ENCODE measurements around the gene FBXW4. TPM values are rescaled to one million over a fixed set of nuclear protein-coding genes. Genes with fewer than 3 reads are reported as not detected.
A peak's percentile ranks its signal among the peaks of the same experiment; 100 is the strongest.
"Not testable (repeated sequence)": the region's sequence is repeated elsewhere in the genome, so short reads cannot be mapped to it uniquely, and the experiment has no call there.

FBXW4 gene
- total RNA-seq, 1 donor from 2014 or later, result 37.1 TPM

DNA sequence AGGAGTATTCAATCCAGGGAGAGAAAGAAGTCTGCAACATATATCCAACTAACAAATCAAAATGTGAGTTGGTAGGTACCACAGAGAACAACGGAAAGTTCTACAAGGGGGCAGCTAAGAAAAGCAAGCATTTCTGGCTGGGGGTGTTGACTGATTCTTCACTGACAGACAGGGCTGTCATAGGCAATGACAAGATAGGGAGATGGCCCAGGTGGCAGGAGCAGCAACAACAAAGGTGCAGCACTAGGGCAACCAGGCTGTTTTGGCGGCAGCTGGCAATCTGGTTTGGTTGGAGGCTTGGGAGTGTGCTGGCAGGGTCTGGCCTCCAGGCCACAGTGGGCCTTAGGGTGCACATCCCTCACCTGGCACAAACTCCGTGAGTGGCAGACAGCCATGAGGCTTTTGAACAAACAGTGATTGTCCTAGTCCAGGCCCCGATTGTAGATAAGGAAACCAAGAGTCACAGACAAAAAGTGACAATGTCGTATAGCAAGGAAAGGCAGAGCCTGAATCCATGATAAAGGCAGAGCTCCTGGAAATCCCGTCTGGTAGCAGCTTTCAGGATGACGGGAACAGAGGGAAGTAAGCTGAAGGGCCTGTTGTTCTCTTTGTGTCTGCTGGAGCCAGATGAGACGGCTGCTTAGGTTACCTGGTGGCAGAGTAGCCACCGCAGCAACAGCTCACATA, 78.4 kb downstream of the FBXW4 start:
- no peak for DNase-seq

DNA sequence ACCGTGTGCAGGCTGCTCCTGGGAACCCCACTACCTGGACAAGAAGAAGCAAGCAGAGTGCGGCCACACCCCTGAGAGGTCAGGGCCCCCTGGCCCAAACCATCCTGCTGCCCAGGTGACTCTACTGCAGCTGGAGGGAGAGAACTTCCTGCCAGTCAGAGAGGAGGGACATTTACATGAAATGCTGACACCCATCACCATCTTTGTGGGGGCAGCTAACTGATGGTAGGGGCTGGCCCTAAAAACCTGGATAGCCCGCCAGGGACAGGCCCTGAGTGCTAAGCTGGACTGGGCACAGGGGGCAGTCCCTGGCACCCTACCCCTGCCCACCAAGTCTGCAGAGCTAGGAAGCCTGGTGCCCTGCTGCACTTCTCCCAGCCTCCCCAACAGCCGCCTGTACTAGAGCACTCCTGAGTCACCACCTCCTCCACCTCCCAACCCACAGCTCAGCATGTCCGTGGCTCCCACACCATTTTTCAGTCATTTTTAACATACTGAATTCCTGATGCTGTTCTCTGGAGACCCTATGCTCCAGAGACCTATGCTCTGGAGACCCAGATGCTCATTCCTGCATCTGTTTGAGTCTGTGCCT, 79.3 kb downstream of the FBXW4 start:
- no peak for DNase-seq

GRCh38 chr10:101614663-101615524, 80.1 kb downstream of the FBXW4 start:
- DNase-seq, result no peak

DNA sequence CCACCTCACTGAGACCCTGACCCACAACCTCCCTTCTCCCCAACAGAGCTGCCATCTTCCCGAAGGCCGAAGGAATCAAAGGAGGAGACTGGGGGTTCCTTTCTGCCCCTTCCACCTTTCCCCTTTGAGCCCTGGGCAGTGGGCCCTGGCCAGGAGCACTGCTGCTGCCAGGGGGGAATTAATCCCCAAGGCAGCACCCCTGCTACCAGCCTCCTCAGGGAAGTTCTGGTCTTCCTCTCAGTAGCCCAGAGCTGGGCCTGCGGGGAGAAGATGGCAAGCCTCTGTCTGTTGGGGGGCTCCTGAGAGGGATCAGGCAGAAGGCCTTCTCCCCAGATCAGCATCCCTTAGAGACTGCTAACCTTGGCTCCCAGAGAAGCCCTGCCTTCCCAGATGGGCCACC, 81.3 kb downstream of the FBXW4 start:
- DNase-seq, result no peak

DNA sequence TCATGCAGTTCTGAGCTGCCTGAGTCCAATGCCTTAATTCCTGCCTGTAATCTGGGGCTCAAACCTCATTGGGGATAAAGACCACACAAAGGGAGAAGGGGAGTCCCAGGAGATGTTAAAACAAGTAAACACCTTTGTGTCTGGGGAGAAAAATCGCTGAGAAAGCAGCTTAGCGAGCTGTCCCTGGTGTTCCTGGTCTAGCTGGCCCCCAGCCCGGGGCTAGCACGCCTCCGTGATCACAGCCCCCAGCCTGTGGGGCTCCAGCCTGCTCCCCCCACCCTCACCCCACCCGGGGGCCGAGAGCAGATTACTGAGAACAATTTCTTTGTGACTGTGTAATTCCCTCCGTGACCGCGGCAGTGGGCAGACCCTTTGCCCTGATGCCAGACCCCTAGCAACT, 82.1 kb downstream of the FBXW4 start:
- DNase-seq, result no peak

DNA sequence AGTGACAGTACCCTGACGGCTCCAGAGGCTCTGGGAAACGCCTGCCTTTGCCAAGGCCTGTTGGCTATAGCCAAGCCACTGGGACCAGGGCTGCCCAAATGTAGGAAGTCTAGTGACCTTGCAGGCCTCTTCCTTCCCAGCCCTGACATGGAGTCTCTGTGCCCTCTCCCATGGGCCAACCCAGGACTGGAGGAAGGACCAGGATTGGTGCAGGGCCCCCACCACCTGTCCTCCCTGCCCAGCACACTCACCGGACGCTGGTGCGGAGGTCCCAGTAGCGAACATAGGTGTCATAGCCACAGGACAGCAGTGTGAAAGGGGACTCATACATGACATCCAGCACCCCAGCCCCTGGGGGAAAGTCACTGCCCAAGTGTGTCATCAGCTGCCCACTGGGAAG, 82.9 kb downstream of the FBXW4 start:
- no peak for DNase-seq

DNA sequence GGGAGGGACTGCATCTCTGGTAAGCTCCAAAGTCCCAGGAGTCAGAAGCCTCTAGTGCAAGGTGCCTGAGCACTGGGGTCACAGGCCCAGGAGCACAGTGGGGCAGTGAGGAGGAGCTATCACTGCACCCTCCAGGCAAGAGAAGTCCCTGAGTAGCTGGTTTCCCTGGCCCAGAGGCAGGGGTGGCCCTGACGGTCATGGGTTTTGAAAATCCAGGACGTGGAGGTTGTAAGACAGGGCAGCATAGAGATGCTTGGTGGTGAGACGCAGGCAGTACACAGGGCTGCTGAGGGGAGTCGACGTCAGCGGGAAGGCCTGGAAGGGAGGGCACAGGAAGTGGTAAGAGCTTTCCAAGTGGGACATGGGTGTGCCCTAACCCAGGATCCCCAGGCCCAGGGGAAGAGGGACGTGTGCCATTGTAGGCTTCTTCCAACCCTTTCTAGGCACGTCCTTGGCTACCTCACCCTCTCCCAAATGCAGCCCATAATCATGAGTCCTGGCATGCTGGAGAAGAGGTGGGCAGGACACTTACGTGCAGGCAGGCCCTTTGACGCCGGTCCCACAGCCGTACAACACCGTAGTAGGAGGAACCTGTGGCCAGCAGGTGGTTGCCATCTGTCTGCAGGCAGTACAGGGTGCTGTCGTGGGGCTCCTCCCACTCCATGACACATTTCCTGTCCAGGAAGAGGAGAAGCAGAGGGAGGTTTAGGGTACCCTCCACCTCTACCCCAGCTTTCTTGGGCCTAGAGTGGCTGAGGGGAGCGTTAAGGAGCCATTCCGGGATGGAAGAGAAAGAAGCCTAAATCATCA, 83.7 kb downstream of the FBXW4 start:
- no peak for DNase-seq

- DNase-seq, result peak; percentile 30
Observed at GRCh38 chr10:101609481-101609880, 85.5 kb downstream of the FBXW4 start.

DNA sequence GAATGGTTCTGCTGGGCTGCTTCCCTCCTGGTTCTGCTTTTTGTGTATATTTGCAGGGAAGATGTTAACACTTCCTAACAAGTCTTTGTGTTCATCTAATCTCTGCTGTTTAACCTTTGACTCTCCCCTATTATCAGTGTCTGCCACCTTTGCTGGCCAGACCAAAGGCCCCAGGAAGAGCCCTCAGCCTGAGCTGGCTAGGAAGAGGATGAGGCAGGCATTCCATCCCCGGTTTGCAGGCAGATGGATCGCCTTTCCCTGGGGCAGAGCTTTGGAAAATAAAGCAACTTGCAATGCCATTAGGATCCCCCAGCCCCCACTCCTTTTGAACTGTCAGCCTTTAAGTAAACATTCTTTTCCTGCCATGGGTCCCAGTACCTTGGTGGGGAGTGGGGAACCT, 87.8 kb downstream of the FBXW4 start:
- peak; percentile 9 for DNase-seq

DNA sequence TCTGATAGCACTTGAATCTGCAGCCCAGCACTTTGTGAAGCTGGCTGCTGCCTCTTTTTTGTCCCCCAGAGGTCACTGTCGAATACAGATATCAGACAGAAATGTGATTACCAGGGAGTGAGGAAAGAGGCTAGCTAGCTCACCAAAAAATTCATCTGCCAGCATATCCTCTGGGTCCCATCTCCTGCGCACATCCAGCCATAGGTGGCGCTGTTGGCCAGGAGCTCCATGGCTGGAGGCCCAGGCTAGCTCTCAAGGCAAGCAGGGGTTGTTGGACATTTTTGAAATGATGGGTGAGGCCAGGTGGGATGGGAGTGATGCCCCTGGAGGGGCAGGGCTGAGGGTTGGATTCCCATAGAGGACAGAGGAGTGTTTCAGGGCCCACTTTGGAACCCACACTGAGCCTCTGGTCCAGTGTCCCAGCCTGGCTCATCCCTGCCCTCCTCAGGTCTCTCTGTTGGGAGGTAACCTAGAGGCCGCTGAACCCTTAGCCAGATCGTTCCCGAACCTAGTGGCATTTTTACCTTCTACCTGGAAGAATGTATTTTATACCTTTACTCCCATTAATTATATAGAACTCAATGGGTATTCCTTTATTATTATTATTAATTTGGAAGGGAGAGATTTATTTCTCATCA, 92.1 kb downstream of the FBXW4 start:
- DNase-seq, result peak; percentile 79

DNA sequence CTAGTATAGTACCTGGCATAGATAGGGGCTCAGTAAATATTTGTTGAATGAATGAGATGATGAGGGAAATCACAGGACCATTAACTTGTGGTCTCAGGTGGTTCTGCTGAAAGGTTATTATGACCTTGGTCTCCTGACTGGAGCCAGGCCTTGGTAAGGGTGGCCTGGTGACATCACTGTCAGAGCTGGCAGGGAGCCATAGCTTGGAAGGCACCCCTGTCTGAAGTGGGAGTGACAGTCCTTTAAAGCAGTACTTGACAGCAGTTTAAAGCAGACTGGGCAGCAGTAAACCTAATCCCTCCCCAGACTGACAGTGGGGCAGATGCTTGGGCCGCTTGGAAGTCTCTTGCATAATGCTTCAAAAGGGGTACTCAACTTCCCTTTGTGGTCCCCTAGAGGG, 93.4 kb downstream of the FBXW4 start:
- no peak for DNase-seq

GRCh38 chr10:101597091-101597900, 97.7 kb downstream of the FBXW4 start:
- DNase-seq, result no peak

DNA sequence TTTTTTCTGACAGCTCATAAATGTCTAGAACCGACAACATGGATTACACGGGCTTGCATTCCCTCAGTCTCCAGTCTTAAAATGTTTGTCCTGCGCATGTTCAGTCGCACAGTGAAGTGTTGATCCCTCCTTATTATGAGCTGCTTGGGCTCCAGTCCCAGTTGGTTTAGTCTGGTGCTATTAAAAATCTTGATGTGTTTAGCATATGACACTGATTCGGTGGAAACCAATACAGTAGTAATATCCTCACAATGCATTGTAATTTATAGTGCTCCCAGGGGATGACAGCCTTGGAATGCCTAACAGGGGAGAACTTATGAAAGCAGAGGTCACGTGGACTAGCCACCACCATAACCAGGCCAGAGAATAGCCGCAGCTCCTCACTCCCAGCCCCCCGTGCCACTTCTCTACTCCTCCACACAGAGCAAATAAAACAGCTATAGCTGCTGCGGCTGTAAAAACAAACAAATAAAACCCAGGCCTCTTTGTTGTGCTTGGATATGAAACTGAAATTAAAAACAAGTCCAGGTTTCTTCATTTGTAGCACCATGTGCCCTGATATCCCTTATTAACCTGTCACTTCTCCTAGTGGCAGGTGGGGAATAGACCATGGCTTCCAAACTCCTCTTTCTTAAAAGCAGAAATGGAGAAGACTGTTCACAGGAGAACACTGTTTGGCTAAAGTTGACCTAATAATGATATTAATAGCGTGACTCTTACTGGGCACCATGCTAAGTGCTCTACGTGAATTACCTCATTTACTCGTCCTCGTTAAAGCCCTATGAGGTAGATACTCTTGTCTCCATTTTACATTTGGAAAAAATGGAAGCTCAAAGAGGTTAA, 99.2 kb downstream of the FBXW4 start:
- DNase-seq, result no peak

DNA sequence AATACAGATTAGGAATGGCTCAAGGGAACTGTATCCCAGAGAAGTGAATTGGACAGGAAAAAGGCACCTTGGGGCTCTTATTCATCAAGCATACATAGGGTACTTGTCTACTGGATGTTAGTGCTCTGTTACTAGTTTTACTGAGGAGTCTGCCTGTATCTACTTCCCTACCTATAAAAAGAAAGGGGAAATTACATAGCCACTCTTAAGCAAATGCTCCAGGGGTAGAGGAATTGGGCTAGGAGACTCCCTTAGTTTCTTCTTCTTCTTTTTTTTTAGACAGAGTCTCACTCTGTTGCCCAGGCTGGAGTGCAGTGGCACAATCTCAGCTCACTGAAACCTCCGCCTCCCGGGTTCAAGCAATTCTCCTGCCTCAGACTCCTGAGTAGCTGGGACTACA, 101.6 kb downstream of the FBXW4 start:
- not testable (repeated sequence) for DNase-seq

- DNase-seq, result peak; percentile 51
Observed at GRCh38 chr10:101588879-101589278, 106.1 kb downstream of the FBXW4 start.

DNA sequence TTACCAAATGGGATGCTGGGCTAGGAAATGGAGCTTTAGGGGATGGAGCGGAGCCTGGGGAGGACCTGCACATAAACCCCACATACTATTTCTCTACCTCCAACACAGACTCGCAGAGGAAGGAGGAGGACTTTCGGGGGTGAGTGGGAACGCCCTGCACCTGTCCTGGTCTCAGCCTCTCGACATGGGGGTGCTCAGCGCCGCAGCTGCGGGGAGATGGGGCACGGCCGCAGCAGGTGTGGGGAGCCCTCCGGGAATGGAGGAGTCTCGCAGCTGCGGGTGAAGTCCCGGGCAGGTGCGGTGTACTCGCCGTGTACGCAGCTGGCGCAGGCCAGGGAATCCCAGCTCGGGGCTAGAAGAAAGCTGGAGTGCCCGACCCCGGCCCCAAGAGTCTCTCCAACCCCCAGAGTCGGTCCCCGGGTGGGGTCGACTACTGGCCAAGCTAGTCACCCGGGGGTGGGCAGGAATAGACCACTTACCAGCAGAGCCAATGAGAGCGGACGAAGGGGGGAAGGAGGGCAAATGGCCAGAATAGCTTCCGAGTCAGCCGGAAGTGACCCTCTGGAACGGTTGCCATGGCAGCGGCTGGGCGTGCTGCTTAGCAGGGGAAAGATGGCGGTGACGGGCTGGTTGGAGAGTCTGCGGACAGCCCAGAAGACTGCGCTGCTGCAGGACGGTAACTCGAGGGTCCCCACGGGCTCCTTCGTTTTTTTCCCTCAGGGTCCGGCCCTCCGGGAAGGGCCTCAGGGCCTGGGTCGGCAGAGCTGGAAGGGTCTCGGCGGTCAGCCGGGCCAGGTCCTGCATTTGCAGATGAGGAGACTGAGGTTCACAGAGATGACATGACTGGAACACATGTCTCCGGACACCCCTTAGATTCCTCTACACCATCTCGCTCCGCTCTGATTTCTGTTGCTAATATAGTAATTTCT, 107.0 kb downstream of the FBXW4 start, which contains the start of the genes DPCD and POLL:
DPCD (plus strand) TSS at position 597 of the 929 bp plus-strand sequence; CDS start at position 613, 16 bp downstream.
POLL (minus strand) TSS at position 533 of the 929 bp plus-strand sequence. CDS start 897 bp downstream, outside the sequence.
- DNase-seq, result peak; percentile 97

GRCh38 chr10:101585841-101586240, 109.1 kb downstream of the FBXW4 start:
- no peak for DNase-seq

DNA sequence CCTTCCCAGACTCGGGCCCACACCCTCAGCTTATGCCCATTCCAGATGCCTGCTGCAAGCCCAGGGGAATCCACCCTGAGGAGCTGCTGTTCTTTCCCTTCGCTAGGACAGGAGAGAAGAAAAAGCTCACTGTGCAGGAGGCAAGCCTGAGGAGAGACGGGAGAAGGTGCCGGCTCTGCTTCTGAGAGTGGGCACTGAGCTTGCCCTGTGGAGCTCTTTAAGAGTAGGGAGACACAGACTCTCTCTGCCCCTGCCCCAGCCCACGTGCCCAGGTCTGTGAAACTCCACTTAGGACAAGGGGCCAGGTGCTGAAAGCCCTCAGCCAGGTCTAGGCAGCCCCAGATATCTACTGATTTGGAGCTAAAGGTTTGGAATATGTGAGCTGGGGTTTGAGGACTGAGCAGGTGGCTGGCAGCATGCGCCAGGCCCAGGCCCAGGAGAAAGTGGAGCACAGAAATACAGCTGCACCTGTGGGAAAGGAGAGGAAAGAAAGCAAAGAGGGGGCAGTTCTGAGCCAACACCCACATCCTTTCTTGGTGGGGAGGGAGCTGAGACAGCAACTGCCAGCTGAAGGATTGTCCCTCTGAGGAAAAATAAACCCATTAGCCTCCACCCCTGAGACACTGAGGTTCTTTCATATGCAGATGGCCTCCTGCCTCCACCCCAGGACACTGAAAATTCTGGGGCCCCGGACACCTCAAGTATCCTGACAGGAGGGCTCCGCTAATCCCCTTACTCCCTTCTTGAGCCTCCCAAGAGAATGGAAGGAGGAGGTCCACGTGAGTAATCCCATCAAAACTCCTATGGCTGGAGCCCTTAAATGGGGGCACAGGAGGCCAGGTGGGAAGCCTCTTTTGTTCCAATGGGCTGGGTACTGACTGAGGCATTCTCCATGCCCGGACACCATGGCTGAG, 114.2 kb downstream of the FBXW4 start:
- DNase-seq, result no peak
